GOT3 (cell line): Measurements from ENCODE around the gene F13A1.

ENCODE experiments used
- DNase-seq: peaks from one replicate; lab custom pipeline; 2025; ENCODE audit warnings: mixed read lengths; lab: John Stamatoyannopoulos, UW

F13A1 gene

GRCh38 chr6:6319952-6320811, at the start of gene F13A1:
TSS of gene F13A1 (minus strand) at chr6:6320662. CDS start at chr6:6318664, 1,998 bp downstream.
- DNase-seq, result no peak

- no peak for DNase-seq
Measured at GRCh38 chr6:6368684-6369052, 48.2 kb upstream of the F13A1 start.

GRCh38 chr6:6368040-6368683, 47.7 kb upstream of the F13A1 start:
- no peak for DNase-seq

GRCh38 chr6:6366803-6367202, 46.3 kb upstream of the F13A1 start:
- DNase-seq, result no peak

- no peak for DNase-seq
Measured at GRCh38 chr6:6365242-6365641, 44.8 kb upstream of the F13A1 start.

GRCh38 chr6:6362056-6362840, 41.8 kb upstream of the F13A1 start:
- no peak for DNase-seq

- DNase-seq, result no peak
Measured at GRCh38 chr6:6357530-6357929, 37.1 kb upstream of the F13A1 start.

- no peak for DNase-seq
Measured at GRCh38 chr6:6357032-6357431, 36.6 kb upstream of the F13A1 start.

- DNase-seq, result no peak
Measured at GRCh38 chr6:6352772-6353171, 32.3 kb upstream of the F13A1 start.

- no peak for DNase-seq
Measured at GRCh38 chr6:6351511-6352025, 31.1 kb upstream of the F13A1 start.

GRCh38 chr6:6350696-6351095, 30.2 kb upstream of the F13A1 start:
- DNase-seq, result no peak

GRCh38 chr6:6348256-6348655, 27.8 kb upstream of the F13A1 start:
- DNase-seq, result no peak

GRCh38 chr6:6346427-6347023, 26.1 kb upstream of the F13A1 start:
- DNase-seq, result no peak

GRCh38 chr6:6333501-6333900, 13.0 kb upstream of the F13A1 start:
- no peak for DNase-seq

- no peak for DNase-seq
Measured at GRCh38 chr6:6332811-6333244, 12.4 kb upstream of the F13A1 start.

- no peak for DNase-seq
Measured at GRCh38 chr6:6331946-6332601, 11.6 kb upstream of the F13A1 start.

- DNase-seq, result no peak
Measured at GRCh38 chr6:6331393-6331792, 10.9 kb upstream of the F13A1 start.

- no peak for DNase-seq
Measured at GRCh38 chr6:6330407-6330806, 9.9 kb upstream of the F13A1 start.

GRCh38 chr6:6328451-6328850, 8.0 kb upstream of the F13A1 start:
- no peak for DNase-seq

GRCh38 chr6:6323352-6323751, 2.9 kb upstream of the F13A1 start:
- DNase-seq, result no peak

GRCh38 chr6:6320901-6321300, 439 bp upstream of the F13A1 start:
- no peak for DNase-seq
